OCI-M1 (cell line): ENCODE measurements around the gene LBH.

ENCODE experiments used
- DNase-seq: peaks from one replicate; lab custom pipeline; 2025; lab: John Stamatoyannopoulos, UW

The LBH gene

DNA sequence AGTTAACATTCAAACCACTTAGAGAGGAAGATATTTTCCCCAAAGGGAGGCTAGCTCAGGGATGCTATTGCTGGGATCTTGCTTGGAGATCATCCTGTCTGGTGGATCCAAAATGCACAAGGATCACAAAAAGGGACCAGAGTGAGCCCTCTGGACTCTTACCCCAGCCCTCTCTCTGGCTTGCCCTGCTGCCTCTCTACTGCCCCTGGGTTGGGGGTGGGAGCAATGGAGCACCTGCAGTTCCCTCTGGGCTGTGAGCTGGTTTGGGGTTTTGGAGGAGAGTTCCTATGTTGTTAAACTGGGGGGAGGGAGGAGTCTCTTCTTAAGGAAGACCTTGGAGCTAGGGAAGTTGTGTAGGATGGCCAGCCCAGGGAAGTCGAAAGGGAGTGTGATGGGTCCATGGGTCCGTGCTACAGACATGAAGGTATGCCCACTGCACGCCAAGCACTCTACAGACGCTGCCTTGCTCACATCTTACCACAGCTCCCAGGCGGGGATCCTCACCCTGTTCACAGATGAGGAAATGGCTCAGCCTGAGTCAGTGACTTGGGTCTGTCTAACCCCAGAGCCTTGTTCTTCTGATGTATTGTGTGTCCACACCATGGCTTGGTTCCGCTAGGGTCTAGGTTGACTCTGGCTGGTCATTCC, 3.8 kb downstream of the LBH start:
- DNase-seq, result no peak

DNA sequence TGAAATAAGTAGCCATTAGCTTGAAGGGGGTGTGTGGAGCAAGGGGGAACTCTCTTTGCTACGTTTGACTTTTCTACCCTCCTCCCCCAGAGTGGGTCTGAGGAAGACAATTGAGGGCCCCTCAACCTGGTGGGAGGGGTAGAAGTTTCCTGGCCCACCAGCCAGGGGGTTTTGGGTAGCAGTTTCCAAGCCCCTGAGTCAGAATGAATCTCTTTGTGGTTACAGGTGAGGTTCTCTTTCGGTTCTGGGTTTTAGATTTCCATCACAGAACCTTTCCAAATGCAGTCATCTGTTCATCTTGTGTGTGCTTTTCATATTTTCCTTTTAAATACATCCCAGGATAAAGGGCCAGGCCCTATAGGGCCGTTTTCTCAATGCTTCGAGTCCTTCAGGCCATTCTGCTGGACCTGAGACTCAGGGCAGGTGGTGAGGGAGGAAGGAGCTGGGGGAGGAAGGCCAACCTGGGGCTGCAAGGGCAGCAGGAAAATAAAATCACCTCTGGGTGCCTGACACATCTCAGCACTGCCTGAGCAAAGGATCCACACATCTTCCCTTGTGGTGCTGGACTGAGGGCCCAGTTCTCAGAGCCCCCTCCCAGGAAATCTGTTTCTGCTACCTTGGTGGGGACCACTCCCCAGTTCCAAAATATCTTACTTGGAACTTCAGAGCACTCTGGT, 4.7 kb downstream of the LBH start:
- DNase-seq, result no peak

DNA sequence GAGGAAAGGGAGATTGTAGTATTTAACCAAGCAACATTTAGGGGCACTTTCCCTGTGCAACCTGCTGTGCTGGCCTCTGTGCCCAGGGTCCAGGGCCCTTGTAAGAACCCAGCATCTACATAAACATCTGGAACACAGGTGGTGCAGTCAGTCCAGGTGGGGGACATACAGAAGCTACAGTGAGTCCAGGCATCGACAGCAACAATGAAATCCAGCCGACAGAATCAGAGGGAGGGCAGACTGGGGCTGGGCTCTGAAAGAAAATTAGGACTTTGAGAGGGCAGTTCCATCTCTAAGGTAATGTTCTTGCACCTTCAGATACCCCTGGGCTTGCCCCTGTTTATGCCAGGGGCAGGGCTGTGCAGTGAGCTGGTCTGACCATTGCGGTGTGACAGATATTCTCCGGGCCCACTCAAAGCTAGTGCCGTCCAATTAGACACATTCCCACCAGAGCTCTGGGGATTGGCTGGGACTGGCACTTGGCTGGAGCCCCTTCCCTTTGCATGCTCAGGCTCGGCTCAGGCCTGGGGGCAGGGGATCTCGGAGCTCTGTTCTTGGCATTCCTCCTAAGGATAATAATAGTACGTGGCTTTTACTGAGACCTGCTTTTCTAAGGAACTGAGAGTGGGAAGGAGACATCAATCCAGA, 5.4 kb downstream of the LBH start:
- DNase-seq, result no peak

DNA sequence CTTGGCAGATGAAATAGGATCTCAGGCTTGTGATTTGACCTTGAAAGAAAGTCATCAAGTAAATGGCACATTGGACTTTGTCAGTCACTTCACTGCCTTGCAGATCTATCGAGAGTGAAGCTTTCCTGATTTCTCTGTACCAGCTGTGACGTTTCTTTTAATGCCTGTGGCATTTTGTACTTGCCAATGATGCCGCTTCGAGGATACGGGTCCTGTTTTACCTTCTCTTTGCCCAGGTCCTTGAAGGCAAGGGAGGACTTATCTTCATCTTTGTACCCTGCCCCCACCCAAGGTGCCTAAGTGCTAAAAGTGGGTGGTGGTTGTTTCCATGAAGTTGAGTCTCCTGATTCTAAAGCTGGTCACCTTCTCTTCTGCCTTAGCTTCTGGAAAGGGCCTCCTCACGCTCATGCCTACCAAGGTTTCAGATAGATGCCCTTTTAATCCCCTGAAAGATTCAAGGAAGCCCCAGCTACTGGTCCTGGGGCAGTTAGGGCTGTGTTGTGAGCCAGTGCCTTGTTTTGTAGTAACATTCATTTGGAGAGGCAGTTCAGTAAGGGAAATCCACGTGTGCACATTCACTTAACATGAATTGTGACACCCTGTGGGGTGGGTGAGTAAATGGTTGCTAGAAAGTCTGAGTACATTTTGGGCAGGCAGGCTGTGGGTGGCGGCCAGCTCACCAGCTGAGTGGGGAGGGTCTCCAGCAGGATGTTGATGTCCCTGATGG, 6.1 kb downstream of the LBH start:
- no peak for DNase-seq

GRCh38 chr2:30237966-30238800, 6.8 kb downstream of the LBH start:
- no peak for DNase-seq

- peak; percentile 77 for DNase-seq
These were observed 8.1 kb downstream of the LBH start for GRCh38 chr2:30239308-30239985.

DNA sequence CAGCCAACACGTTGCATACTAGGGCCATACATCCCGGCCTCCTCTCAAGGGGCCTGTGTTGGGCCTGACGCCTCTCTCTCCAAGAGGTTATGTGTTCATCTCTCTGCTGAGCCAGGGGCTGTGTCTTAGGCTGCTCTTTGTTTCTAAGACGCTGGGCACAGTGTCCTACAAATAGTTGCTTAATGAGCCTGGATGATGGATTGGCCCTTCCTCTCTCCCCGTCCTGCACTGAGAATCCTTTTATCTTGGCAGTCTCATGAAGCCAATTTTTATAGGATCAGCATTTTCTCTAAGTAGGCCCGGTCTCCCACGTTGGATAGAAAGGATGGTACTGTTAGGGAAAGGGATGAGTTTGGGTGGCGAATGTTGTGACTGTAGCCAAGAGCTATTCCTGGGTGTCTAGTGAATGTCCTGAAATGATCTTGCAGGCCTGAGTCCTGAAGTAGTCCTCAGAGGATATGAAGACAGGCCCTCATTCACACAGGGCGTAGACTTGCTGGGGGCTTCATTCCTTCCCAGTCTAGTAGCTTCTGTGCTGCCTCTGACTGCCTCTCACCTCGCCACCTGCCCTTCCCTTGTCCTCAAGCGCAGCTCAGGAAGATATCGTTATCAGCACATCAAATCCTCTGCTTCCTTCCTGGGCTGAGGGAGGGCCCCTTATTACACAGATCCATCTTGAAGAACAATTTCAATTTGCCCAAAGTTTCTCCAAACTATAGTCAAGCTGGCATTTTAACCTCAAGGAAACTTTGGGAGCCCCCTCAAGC, 8.8 kb downstream of the LBH start:
- no peak for DNase-seq

DNA sequence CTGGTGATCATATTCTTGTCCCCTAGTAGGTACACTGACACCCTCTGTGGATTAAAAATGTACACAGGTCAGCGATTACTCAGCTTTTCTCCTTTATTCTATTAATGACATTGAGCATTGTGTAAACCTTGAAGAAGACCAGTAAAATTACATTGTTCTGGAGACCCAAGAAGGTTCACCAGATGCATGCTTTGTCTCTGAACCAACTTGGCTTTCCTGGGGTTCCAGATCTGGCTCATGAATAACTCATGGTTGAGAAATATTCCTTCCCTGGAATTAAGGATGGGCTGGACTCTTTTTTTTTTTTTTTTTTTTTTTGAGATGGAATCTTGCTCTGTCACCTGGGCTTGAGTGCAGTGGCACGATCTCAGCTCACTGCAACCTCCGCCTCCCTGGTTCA, 11.9 kb downstream of the LBH start:
- DNase-seq, result no peak

- no peak for DNase-seq
These were observed 14.0 kb downstream of the LBH start for GRCh38 chr2:30245364-30245763.

DNA sequence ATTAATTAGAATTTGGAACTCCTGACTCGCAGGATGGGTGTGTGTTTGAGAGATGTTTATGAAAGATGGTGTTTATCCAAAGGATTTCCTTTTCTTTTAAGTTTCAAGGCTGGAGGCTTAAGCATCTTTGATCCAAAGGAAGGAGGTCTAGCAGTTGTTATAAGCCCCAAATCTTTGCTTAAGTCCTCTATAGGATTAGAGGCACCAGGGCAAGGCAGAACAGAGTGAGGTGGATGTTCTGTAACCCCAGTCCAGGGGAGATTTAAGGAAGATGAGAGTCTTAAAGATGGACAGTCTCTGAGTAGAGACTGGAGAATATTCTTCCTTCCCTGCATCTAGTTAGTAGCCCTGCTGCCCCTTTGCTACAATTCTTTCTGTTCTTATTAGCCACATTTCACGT, 17.5 kb downstream of the LBH start:
- no peak for DNase-seq

DNA sequence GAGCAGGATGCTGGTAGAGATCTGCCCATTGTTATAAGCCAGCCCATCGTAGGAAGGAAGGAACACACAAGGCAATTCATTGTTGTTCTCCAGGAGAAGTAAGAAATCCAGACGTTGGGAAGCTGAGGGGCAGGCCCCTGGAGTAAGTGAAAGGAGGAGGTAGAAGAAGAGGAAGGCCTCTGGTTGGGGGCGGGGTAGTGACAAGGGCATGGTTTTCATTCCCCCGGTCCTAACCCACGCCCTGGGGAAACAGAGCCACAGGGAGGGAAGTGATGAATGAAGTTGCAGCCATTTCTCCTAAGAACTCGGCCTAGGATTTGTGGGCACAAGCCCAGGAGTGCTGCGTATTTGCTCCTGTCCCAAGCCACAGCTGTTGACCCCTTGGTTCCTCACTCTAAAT, 18.0 kb downstream of the LBH start:
- no peak for DNase-seq

GRCh38 chr2:30250421-30250820, 19.1 kb downstream of the LBH start:
- no peak for DNase-seq

DNA sequence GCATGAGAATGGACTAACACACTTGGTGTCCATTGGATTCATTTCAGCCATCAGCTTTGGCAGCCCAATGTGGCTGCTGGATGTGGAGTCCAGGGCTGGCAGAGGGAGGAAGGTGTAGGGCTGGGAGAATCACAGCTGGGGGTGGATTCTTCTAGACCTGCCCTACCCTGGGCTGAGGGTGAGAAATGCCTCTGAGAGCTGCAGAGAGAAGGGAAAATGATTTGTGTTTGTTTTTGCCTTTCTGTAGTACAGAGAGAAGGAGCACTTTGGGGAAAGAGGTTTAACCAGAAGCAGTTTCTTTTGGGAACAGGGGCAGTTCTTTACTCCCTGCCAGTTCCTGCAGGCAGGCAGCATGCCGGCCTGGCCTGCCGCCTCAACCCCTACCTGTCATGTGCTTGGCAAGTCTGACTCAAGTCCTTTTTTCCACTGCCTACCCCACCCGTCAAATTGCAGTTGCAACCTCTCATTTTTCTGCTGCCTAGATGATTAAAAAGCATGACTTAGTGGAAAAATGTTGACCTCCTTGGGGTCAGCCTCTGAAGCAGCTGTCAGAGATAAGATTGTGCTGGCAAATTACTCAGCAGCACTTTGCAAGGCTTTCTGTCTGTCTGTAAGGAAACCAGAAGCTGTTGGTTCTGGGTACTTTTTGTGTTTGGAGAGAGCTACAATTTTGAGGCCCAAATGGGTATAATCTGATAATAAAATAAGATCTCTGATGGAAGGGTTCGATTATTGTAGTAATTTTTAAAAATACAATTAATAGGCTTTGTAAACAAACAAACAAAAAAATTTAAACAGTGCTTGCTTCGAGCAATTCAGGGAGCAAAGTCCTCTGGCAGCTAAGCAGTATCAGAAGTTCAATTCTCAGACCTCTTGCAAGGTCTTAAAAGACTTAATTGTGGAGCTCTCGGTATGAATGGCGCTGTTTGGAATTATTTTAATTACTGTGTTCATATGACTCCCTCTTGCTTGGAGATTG, 21.7 kb downstream of the LBH start:
- peak; percentile 96 for DNase-seq

DNA sequence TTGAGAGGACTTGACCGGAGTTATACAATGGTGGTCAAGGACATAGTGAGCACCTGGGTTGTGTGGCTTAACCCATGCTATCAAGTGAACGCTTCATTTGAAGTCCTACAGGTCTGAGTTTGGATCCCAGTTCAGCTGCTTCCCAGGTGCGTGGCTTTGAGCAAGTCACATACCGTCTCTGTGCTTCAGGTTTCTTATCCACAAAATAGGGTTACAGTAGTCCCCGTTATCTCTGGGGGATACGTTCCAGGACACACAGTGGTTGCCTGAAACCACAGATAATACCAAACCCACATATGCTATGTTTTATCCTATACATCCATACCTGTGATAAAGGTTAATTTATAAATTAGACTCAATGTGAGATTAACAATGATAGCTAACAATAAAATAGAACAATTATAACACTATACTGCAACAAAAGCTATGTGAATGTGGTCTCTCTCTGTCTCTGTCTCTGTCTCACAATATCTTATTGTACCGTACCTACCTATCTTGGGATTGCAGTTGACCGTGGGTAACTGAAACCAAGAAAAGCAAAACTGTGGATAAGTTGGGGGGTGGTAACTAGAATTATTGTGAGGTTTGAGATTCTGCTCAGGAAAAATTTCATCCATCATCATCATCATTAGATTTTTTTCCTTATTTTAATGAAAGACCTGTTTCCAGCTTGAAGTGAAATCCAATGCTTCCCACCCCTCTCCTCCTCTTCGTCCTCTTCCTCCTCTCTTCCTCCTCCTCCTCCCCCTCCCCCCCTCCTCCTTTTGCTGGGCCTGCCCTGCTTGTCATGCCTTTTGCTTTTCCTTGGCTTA, 22.7 kb downstream of the LBH start:
- peak; percentile 65 for DNase-seq

GRCh38 chr2:30254685-30255001, 23.3 kb downstream of the LBH start:
- DNase-seq, result no peak

- DNase-seq, result no peak
These were observed 23.7 kb downstream of the LBH start for GRCh38 chr2:30255026-30255425.

DNA sequence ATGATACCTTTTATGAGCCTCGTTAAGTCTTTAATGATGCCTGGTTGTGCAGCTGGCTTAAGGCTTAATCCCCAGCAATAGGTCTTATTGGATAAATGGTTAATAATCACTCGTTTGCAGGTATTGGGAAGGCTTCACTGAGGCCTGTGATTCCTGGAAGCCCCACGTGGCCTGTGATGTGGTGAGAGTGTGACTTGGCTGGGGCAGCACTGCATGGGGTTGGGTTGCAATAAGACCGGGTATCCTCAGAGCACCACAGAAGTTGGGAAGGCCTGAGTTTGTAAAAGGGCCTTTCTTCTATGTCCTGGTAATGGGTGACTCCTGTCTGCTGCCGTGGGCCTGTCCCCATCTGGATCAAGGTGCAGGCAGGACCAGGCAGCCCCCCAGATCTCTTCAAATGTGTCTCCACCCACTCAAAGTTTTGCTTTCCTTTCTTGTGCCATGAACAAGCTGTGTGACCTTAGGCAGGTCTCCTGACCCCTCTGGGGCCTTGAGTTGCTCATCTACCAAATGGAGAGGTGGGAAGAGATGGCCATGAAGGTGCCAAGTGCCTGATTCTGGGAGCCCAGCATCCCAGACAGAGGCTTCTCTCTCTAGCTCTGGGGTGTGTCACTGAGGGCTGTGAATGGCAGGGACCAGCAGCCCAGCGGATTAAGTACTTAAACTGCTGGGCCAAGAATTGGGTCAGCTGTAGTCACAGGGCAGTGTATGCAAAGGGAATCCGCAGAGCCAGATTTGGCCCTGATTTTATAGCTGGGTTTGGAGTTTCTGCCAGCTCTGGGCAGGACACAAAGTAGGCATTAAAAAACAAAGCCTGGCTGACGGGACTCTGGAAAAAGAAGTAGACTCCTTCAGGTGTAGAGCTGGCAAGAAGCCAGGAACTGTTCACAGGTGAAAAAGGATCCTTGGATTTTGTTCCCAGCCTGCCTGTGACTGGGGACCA, 24.4 kb downstream of the LBH start:
- DNase-seq, result no peak
